H9 (cell line): ENCODE data around the gene RSBN1L. TPM values are rescaled to one million over a fixed set of nuclear protein-coding genes. Genes with fewer than 3 reads are reported as not detected.

Experiments used
- DNase-seq: peaks from one replicate; pipeline ENCODE4 v3.0.0-alpha.2; 2017
- H2AFZ ChIP-seq: one replicate; pipeline ENCODE4 v1.6.1; 2013; ENCODE audit warnings: mild to moderate bottlenecking, low read length, control low read depth, moderate library complexity
- H2AK5ac ChIP-seq: 2 replicates; pipeline ENCODE4 v1.6.1; 2013; ENCODE audit warnings: low read length, control low read depth, mixed read lengths; ENCODE audit not compliant: insufficient read length
- H2BK120ac ChIP-seq: one replicate; pipeline ENCODE4 v1.6.1; 2013; ENCODE audit warnings: low read depth, mild to moderate bottlenecking, low read length, control low read depth, inconsistent platforms; ENCODE audit not compliant: poor library complexity, severe bottlenecking
- H2BK12ac ChIP-seq: 2 replicates; pipeline ENCODE4 v1.6.1; 2013; ENCODE audit warnings: low read length, control low read depth, mixed read lengths, low read depth; ENCODE audit not compliant: insufficient read length
- H2BK15ac ChIP-seq: 2 replicates; pipeline ENCODE4 v1.6.1; 2013; ENCODE audit warnings: low read depth, low read length, control low read depth
- H2BK20ac ChIP-seq: one replicate; pipeline ENCODE4 v1.6.1; 2013; ENCODE audit warnings: low read depth, mild to moderate bottlenecking, low read length, control low read depth, inconsistent platforms; ENCODE audit not compliant: poor library complexity, severe bottlenecking
- H2BK5ac ChIP-seq: 2 replicates; pipeline ENCODE4 v1.6.1; 2013; ENCODE audit warnings: low read length, control low read depth, mixed read lengths; ENCODE audit not compliant: insufficient read length
- H3K14ac ChIP-seq: 2 replicates; pipeline ENCODE4 v1.6.1; 2013; ENCODE audit warnings: low read length, control low read depth; ENCODE audit not compliant: insufficient read depth
- H3K18ac ChIP-seq: 2 replicates; pipeline ENCODE4 v1.6.1; 2013; ENCODE audit warnings: low read depth, mild to moderate bottlenecking, mixed read lengths, low read length, control low read depth; ENCODE audit not compliant: insufficient read length
- H3K23ac ChIP-seq: 2 replicates; pipeline ENCODE4 v1.6.1; 2013; ENCODE audit warnings: low read length, control low read depth, mixed read lengths, low read depth; ENCODE audit not compliant: insufficient read length
- H3K23me2 ChIP-seq: 2 replicates; pipeline ENCODE4 v1.6.1; 2013; ENCODE audit warnings: low read depth, mild to moderate bottlenecking, mixed read lengths, low read length, control low read depth; ENCODE audit not compliant: insufficient read length, poor library complexity, severe bottlenecking
- H3K27ac ChIP-seq: 2 replicates; pipeline ENCODE4 v1.5.1; 2013; ENCODE audit warnings: low read length, control low read depth, mixed read lengths, low read depth; ENCODE audit not compliant: insufficient read length
- H3K27me3 ChIP-seq: 2 replicates; pipeline ENCODE4 v1.6.1; 2013; ENCODE audit warnings: low read length, control low read depth, inconsistent platforms; ENCODE audit not compliant: insufficient read depth
- H3K4ac ChIP-seq: 2 replicates; pipeline ENCODE4 v1.6.1; 2013; ENCODE audit warnings: low read depth, mild to moderate bottlenecking, control low read depth, inconsistent platforms, low read length, moderate library complexity
- H3K4me1 ChIP-seq: 2 replicates; pipeline ENCODE4 v1.6.1; 2013; ENCODE audit warnings: low read length, control low read depth, inconsistent platforms; ENCODE audit not compliant: insufficient read depth
- H3K4me2 ChIP-seq: 2 replicates; pipeline ENCODE4 v1.6.1; 2013; ENCODE audit warnings: low read length, control low read depth, mixed read lengths; ENCODE audit not compliant: insufficient read length, insufficient read depth
- H3K56ac ChIP-seq: 2 replicates; pipeline ENCODE4 v1.6.1; 2013; ENCODE audit warnings: low read depth, mild to moderate bottlenecking, mixed read lengths, low read length, control low read depth; ENCODE audit not compliant: insufficient read length
- H3K79me1 ChIP-seq: 2 replicates; pipeline ENCODE4 v1.6.1; 2013; ENCODE audit warnings: low read depth, mild to moderate bottlenecking, moderate library complexity, low read length, control low read depth, inconsistent platforms; ENCODE audit not compliant: insufficient read depth, poor library complexity, severe bottlenecking
- H3K79me2 ChIP-seq: 2 replicates; pipeline ENCODE4 v1.6.1; 2013; ENCODE audit warnings: low read length, control low read depth, inconsistent platforms; ENCODE audit not compliant: insufficient read depth
- H3K9ac ChIP-seq: 2 replicates; pipeline ENCODE4 v1.6.1; 2013; ENCODE audit warnings: low read length, control low read depth, mixed read lengths; ENCODE audit not compliant: insufficient read length; ENCODE audit errors: extremely low read depth
- H3K9me3 ChIP-seq: one replicate; pipeline ENCODE4 v1.6.1; 2013; ENCODE audit warnings: low read depth, low read length, inconsistent platforms; ENCODE audit not compliant: control insufficient read depth
- H3T11ph ChIP-seq: one replicate; pipeline ENCODE4 v1.6.1; 2013; ENCODE audit warnings: mild to moderate bottlenecking, low read length, control low read depth, inconsistent platforms
- H4K20me1 ChIP-seq: one replicate; pipeline ENCODE4 v1.6.1; 2013; ENCODE audit not compliant: control insufficient read depth, insufficient read length, insufficient read depth
- H4K5ac ChIP-seq: 2 replicates; pipeline ENCODE4 v1.6.1; 2013; ENCODE audit warnings: low read depth, mild to moderate bottlenecking, mixed read lengths, low read length, control low read depth; ENCODE audit not compliant: insufficient read length
- H4K8ac ChIP-seq: replicated peaks from 2 replicates; pipeline ENCODE4 v1.6.1; 2013; ENCODE audit warnings: low read length, control low read depth, mixed read lengths, low read depth; ENCODE audit not compliant: insufficient read length
- H4K91ac ChIP-seq: 2 replicates; pipeline ENCODE4 v1.6.1; 2013; ENCODE audit warnings: low read depth, mild to moderate bottlenecking, moderate library complexity, mixed read lengths, low read length, control low read depth; ENCODE audit not compliant: insufficient read length
- H3K27ac Mint-ChIP-seq, 3 experiments: 2 replicates in 2 of 3; 3 replicates in 1 of 3; pipeline ENCODE4 v1.8.0; 2020 to 2021; ENCODE audit warnings: mixed read lengths in 3 of 3, mild to moderate bottlenecking in 1 of 3, moderate library complexity in 1 of 3
- H3K27me3 Mint-ChIP-seq: 2 replicates; pipeline ENCODE4 v1.8.0; 2021; ENCODE audit warnings: low read depth, mild to moderate bottlenecking, moderate library complexity, mixed read lengths
- H3K36me3 Mint-ChIP-seq, 3 experiments: 2 replicates in 2 of 3; 3 replicates in 1 of 3; pipeline ENCODE4 v1.8.0; 2020 to 2021; ENCODE audit warnings: low read depth in 3 of 3, mixed read lengths in 3 of 3; ENCODE audit not compliant: insufficient read depth in 1 of 3
- H3K4me1 Mint-ChIP-seq, 2 experiments: 2 replicates each; pipeline ENCODE4 v1.8.0; 2020; ENCODE audit warnings: mixed read lengths in 2 of 2
- H3K4me3 Mint-ChIP-seq, 2 experiments: 2 replicates in 1 of 2; 3 replicates in 1 of 2; pipeline ENCODE4 v1.8.0; 2020 to 2021; ENCODE audit warnings: mild to moderate bottlenecking in 2 of 2, mixed read lengths in 2 of 2, moderate library complexity in 1 of 2
- H3K9me3 Mint-ChIP-seq, 2 experiments: 2 replicates in 1 of 2; 3 replicates in 1 of 2; pipeline ENCODE4 v1.8.0; 2020; ENCODE audit warnings: mild to moderate bottlenecking in 2 of 2, mixed read lengths in 2 of 2, moderate library complexity in 1 of 2
- WGBS: extraction: QIAGEN DNeasy Blood & Tissue Kit; methylation state at CpG from one replicate; pipeline ENCODE4 v1.1.7; 2013; ENCODE audit warnings: missing lambda C conversion rate, low lambda C conversion rate, mixed read lengths; ENCODE audit not compliant: insufficient read length; ENCODE audit errors: extremely low coverage; 5-methylcytosine and 5-hydroxymethylcytosine counted together
- total RNA-seq: library from RNA; stranded (reverse); gene quantifications from 2 replicates; pipeline ENCODE4 v1.2.1, GENCODE V29; 2021
- TF ChIP-seq, protein P1 (sequence below): fragments of 200-600 bp; sonication (generic); conservative IDR thresholded peaks from 3 replicates; pipeline ENCODE4 v1.8.0; 2021; ENCODE audit warnings: antibody characterized with exemption, mild to moderate bottlenecking

The RSBN1L gene
- total RNA-seq, 1 experiment from 2014 or later = 20.6 TPM

DNA sequence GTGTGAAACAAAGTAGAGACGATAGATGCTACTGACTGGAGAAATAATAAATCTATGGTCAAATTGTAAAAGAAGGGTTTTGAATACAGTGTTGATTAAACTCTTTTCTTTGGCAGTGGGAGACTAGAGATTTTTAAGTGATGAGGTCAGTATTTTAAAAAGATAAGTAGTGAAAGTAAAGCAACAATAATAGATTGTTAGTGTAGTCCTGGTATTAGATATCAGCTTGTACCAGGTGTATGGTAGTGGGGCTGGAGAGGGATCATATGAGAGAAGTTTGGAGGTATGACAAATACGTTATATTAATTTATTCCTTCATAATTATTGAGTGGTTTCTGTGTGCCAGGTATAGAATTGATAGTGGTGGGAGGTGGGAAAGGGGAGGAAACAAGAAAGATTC is 127.5 kb downstream of the RSBN1L start:
- Histone ChIP-seq H3K4me1 (no peaks in the 10 kb centered on the region), H3K79me1 (no peaks in the 10 kb centered on the region), H2BK20ac (no peak overlapping the region), H3K4ac (no peak overlapping the region), H2BK5ac (no peak overlapping the region), H2AFZ (no peak overlapping the region), H2BK120ac (no peak overlapping the region), H2BK12ac (no peak overlapping the region), H4K5ac (no peak overlapping the region), H3K27me3 (no peaks in the 10 kb centered on the region), H3K9ac (no peak overlapping the region), H3K56ac (no peak overlapping the region), H3K27ac (no peak overlapping the region), H2BK15ac (no peak overlapping the region), H3K23ac (no peak overlapping the region), H3K23me2 (no peaks in the 10 kb centered on the region), H3K14ac (no peak overlapping the region), H3K79me2 (peaks cover 4% of the 10 kb centered on the region; the same call in 1 of the 2 replicates), H4K20me1 (no peaks in the 10 kb centered on the region), H3K4me2 (no peak overlapping the region), H4K91ac (no peak overlapping the region), H4K8ac (no peak overlapping the region), H3K9me3 (no peaks in the 10 kb centered on the region), H3K18ac (no peak overlapping the region), H2AK5ac (no peak overlapping the region), H3T11ph (no peak overlapping the region)
- DNase-seq = no peak
- Mint-ChIP-seq H3K27me3 (peaks cover 1% of the 10 kb centered on the region; the same call in 1 of the 2 replicates), H3K4me3 (no peak overlapping the region), H3K36me3 (peaks cover 25 to 36% (median 28%) of the 10 kb centered on the region in 3 experiments), H3K27ac (no peak overlapping the region), H3K9me3 (peaks cover 26 to 39% of the 10 kb centered on the region in 2 experiments), H3K4me1 (peaks cover 5% of the 10 kb centered on the region in 2 experiments; a peak in 3 of 4 replicates)
- TF ChIP-seq, protein P1, sequence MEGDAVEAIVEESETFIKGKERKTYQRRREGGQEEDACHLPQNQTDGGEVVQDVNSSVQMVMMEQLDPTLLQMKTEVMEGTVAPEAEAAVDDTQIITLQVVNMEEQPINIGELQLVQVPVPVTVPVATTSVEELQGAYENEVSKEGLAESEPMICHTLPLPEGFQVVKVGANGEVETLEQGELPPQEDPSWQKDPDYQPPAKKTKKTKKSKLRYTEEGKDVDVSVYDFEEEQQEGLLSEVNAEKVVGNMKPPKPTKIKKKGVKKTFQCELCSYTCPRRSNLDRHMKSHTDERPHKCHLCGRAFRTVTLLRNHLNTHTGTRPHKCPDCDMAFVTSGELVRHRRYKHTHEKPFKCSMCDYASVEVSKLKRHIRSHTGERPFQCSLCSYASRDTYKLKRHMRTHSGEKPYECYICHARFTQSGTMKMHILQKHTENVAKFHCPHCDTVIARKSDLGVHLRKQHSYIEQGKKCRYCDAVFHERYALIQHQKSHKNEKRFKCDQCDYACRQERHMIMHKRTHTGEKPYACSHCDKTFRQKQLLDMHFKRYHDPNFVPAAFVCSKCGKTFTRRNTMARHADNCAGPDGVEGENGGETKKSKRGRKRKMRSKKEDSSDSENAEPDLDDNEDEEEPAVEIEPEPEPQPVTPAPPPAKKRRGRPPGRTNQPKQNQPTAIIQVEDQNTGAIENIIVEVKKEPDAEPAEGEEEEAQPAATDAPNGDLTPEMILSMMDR = no peak
- no CpG with 5 or more reads among the region's 2 CpGs for WGBS
